Coronary artery (tissue), 2 donors: ENCODE data around the gene RFX4.
A peak's percentile ranks its signal among the peaks of the same experiment; 100 is the strongest.

Source experiments
- DNase-seq: peaks from one replicate; pipeline ENCODE4 v3.0.0-alpha.2; 2017; ENCODE audit warnings: low spot score
- H3K27ac ChIP-seq, 2 donors: fragments of 200-600 bp; sonication (generic); one replicate each; pipeline ENCODE4 v1.5.1; 2016 to 2019
- H3K4me3 ChIP-seq: fragments of 200-600 bp; sonication (generic); 2 replicates; pipeline ENCODE4 v1.5.1; 2016; ENCODE audit warnings: mild to moderate bottlenecking, moderate library complexity
- TF ChIP-seq, protein P1 (sequence below): fragments of 200-600 bp; sonication (generic); IDR thresholded peaks from one replicate; pipeline ENCODE4 v1.5.1; 2019; ENCODE audit warnings: antibody characterized with exemption

RFX4 gene

DNA sequence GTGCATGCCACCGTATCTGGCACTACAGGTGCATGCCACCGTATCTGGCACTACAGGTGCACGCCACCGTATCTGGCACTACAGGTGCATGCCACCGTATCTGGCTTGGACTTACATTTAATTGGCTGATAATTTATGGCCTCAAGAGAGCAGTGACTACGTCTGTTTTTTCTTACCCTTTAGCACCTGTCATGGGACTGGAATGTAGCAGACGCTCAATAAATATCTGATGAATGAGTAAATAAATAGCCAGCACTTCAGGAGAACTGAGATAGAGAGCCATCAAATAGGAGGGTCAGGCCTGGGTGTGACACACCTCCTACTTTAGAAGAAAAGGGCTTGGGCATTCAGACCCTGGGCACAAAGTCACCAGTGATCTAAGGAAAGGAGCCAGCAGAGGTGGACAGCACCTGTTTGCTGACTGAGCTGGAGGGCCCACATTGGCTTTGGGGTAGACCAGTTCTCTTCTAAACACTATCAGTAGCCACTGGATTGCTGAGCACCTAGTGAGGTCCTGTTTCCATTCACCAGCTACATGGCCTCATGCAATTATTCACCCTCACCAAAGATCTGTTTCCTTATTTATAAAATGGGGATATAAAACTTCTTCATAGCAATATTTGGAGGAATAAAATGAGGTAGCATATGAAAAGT is 50.1 kb downstream of the RFX4 start:
- H3K27ac ChIP-seq, result no peak overlapping the region
- no peak overlapping the region for H3K4me3 ChIP-seq
- TF ChIP-seq, protein P1, sequence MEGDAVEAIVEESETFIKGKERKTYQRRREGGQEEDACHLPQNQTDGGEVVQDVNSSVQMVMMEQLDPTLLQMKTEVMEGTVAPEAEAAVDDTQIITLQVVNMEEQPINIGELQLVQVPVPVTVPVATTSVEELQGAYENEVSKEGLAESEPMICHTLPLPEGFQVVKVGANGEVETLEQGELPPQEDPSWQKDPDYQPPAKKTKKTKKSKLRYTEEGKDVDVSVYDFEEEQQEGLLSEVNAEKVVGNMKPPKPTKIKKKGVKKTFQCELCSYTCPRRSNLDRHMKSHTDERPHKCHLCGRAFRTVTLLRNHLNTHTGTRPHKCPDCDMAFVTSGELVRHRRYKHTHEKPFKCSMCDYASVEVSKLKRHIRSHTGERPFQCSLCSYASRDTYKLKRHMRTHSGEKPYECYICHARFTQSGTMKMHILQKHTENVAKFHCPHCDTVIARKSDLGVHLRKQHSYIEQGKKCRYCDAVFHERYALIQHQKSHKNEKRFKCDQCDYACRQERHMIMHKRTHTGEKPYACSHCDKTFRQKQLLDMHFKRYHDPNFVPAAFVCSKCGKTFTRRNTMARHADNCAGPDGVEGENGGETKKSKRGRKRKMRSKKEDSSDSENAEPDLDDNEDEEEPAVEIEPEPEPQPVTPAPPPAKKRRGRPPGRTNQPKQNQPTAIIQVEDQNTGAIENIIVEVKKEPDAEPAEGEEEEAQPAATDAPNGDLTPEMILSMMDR, result no peak
- no peak for DNase-seq

DNA sequence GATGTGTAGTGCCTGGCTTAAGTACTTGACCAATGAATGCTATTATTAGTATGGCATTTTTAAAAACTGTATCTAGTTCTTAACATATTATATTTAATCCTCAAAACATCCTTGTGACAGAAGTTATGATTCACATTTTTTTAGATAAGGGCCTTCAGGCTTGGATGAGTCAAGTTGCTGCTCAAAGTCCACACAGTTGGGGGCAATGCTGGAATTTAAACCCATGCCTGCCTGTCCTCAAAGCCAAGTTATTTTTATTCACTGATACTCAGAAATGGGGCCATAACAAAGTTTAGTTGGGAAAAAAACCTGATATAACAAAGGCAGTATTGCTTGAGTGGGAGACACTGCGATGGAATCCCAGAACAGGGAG is 50.6 kb downstream of the RFX4 start:
- DNase-seq, result no peak
- no peak overlapping the region for H3K27ac ChIP-seq
- no peak overlapping the region for H3K4me3 ChIP-seq
- TF ChIP-seq, protein P1, result no peak

DNA sequence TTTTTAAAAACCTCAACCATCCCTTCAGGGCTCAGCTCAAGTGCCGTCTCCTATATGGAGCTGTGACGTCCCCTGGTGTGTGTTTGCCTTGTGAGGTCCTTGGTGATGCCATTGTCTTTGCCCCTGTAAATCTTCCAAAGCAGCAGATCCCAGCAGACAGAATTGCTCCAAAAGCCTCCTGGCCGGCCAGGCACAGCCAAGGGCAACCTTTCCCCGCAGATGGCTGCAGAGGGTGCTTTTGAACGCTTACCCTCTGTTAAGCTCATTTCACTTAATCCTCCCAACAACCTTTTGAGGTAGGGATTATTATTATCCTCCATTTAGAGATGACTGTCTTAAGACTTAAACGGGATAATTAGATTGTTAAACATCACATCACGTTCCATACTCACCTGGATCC is 51.4 kb downstream of the RFX4 start:
- H3K4me3 ChIP-seq, result no peak overlapping the region
- DNase-seq, result no peak
- TF ChIP-seq, protein P1, result no peak
- H3K27ac ChIP-seq, result no peak overlapping the region

DNA sequence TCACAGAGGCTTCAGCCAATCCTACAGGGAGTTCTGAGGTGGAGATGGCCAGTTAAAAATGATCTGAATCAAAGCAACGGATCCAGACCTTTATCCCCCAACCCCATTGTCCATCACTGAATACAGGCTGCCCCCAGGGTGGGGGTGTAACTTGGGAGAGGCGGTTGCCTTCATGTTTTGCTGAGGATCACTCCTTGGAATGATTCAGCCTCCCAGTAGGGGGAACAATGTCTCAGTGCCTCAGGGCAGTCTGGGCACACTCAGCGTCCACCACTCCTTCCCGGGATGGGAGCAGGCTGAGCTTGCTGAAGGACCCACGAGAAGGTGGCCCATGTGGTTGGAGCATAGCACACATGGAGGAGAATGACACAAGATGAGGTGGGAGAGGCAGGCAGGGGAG is 60.2 kb downstream of the RFX4 start:
- TF ChIP-seq, protein P1, result no peak

DNA sequence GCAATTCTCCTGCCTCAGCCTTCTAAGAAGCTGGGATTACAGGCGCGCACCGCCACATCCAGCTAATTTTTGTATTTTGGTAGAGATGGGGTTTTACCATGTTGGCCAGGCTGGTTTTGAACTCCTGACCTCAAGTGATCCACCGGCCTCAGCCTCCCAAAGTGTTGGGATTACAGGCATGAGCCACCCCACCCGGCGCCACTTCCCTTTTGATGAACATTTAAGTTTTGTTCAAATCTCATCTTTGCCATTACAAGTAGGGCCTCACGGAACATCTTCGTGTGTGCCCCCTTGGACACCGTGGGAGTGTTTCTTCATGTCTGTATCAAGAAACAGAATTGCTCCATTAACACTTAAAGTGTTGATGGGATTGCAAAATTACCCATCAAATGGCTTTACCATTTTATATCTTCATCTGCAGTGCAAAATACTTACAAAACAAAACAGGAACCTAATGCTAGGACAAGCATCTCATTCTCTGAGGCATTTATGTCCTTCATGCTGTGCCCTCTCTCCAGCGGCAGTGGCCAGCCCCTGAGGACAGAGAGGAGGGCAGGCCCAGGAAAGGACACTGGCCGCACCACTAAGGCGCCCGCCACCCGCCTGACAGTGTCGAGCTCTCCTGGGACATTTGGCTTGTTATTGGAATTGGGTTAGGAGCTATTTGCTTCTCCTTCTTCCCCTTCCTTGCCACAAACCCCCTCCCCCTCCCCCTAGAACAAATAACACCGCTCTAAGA is 61.7 kb downstream of the RFX4 start:
- H3K4me3 ChIP-seq, result no peak overlapping the region
- TF ChIP-seq, protein P1, result no peak
- no peak for DNase-seq
- H3K27ac ChIP-seq, result peak overlapping the region in 1 of 2 donors; percentile 26

More for the DNA sequence above, 60.2 kb downstream of the RFX4 start:
- no peak for DNase-seq
- Histone ChIP-seq H3K4me3 (no peak overlapping the region), H3K27ac (no peak overlapping the region)

DNA sequence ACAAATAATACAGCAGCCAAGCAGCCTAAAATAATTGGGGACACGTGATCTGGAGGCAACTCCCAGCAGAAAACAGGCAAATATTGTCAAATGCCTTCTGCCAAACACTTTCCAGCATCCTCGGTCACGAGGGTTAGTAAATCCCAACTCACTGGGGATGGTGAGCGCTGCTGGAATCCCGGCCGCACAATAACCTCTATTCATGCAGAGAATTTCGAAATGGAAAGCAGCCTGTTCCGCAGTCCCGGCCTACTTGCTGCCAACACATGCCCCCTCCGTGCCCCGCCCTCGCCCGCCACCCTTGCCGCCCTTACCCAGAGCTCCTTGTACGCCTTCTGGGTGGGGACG is 62.2 kb downstream of the RFX4 start:
- H3K27ac ChIP-seq, result peak overlapping the region in 1 of 2 donors; percentile 26
- no peak for DNase-seq
- no peak overlapping the region for H3K4me3 ChIP-seq

More for the DNA sequence above, 62.2 kb downstream of the RFX4 start:
- TF ChIP-seq, protein P1, result no peak
